Caco-2 (cell line): ENCODE data around the gene ADGRG7. TPM values are rescaled to one million over a fixed set of nuclear protein-coding genes. Genes with fewer than 3 reads are reported as not detected.

Source experiments
- BruUV-seq: library from RNA; stranded (reverse); fragments of 400-500 nt; replicated peaks from 2 replicates; lab custom pipeline; 2021; lab: Mats Ljungman, UMichigan
- CTCF ChIA-PET: fragments of 300-600 bp; sonication (Branson Sonifier 250); formaldehyde crosslinking; loops from one replicate; lab custom pipeline; 2022; ENCODE audit warnings: antibody characterized with exemption; lab: Charles Lee
- POLR2A ChIA-PET: fragments of 300-600 bp; sonication (Branson Sonifier 250); formaldehyde crosslinking; loops from one replicate; lab custom pipeline; 2022; ENCODE audit warnings: antibody characterized with exemption; lab: Charles Lee
- DNase-seq, 2 experiments: peaks; one replicate each; pipeline versions ENCODE4 v3.0.0 to v3.0.0-alpha.2; 2020 to 2022
- H3K27me3 ChIP-seq: replicated peaks from 2 replicates; pipeline ENCODE4 v1.6.0; 2011; ENCODE audit warnings: low read length; ENCODE audit not compliant: control insufficient read depth, insufficient read depth
- H3K36me3 ChIP-seq: 2 replicates; pipeline ENCODE4 v1.5.1; 2011; ENCODE audit warnings: low read length; ENCODE audit not compliant: control insufficient read depth, insufficient read depth
- H3K4me1 ChIP-seq: fragments of 250-450 bp; sonication (Bioruptor Pico); 2 replicates; pipeline ENCODE4 v1.5.1; 2020; ENCODE audit warnings: mild to moderate bottlenecking
- H3K4me3 ChIP-seq: 2 replicates; pipeline ENCODE4 v1.5.1; 2011; ENCODE audit warnings: low read depth, mild to moderate bottlenecking, control low read depth, low read length
- H3K9me3 ChIP-seq: fragments of 250-450 bp; sonication (Bioruptor Pico); 2 replicates; pipeline ENCODE4 v1.5.1; 2020; ENCODE audit warnings: mild to moderate bottlenecking, moderate library complexity
- H3K27ac Mint-ChIP-seq: one replicate; pipeline ENCODE4 v1.8.0; 2022; ENCODE audit warnings: mixed read lengths; ENCODE audit not compliant: unreplicated experiment
- H3K27me3 Mint-ChIP-seq: one replicate; pipeline ENCODE4 v1.8.0; 2022; ENCODE audit warnings: mixed read lengths; ENCODE audit not compliant: insufficient read depth, unreplicated experiment
- H3K36me3 Mint-ChIP-seq: one replicate; pipeline ENCODE4 v1.8.0; 2022; ENCODE audit warnings: mild to moderate bottlenecking, mixed read lengths; ENCODE audit not compliant: insufficient read depth, unreplicated experiment
- H3K4me1 Mint-ChIP-seq: one replicate; pipeline ENCODE4 v1.8.0; 2022; ENCODE audit warnings: low read depth, mixed read lengths; ENCODE audit not compliant: unreplicated experiment
- H3K4me3 Mint-ChIP-seq: one replicate; pipeline ENCODE4 v1.8.0; 2022; ENCODE audit warnings: mild to moderate bottlenecking, moderate library complexity, mixed read lengths; ENCODE audit not compliant: unreplicated experiment
- H3K9me3 Mint-ChIP-seq: one replicate; pipeline ENCODE4 v1.8.0; 2022; ENCODE audit warnings: mixed read lengths; ENCODE audit not compliant: unreplicated experiment
- CTCF ChIP-seq, 2 experiments: fragments of 200-600 bp in 1 of 2; IDR thresholded peaks; 1 replicate in 1 of 2; 2 replicates in 1 of 2; pipeline versions ENCODE4 v1.5.1 to v1.8.0; 2011 to 2022; ENCODE audit warnings: antibody characterized with exemption in 1 of 2, control low read depth in 1 of 2, inconsistent platforms in 1 of 2, low read depth in 1 of 2, low read length in 1 of 2, mild to moderate bottlenecking in 1 of 2, moderate library complexity in 1 of 2; ENCODE audit not compliant: insufficient read depth in 1 of 2, severe bottlenecking in 1 of 2, unreplicated experiment in 1 of 2
- intact Hi-C: fragments of 100-400 bp; cut with micrococcal nuclease; formaldehyde crosslinking; loops from one replicate; pipeline ENCODE4 v1.10.0; 2022; ENCODE audit not compliant: unreplicated experiment
- total RNA-seq: library from RNA; stranded (reverse); gene quantifications from 2 replicates; pipeline ENCODE4 v1.2.3, GENCODE V29; 2022

Gene ADGRG7
- total RNA-seq, 1 experiment from 2014 or later = 4.2 TPM

GRCh38 chr3:100725935-100726513 is 116.6 kb downstream of the ADGRG7 start:
- no TSS peak for BruUV-seq
- no peak for TF ChIP-seq CTCF (IDR thresholded peaks at IDR 0.05; ENCODE audit: insufficient read depth in 1 of 2, low read depth in 1 of 2, low read length in 1 of 2, severe bottlenecking in 1 of 2, unreplicated experiment in 1 of 2)

GRCh38 chr3:100726706-100727105 is 117.3 kb downstream of the ADGRG7 start:
- Mint-ChIP-seq H3K36me3 (peaks cover 62% of the 10 kb centered on the region), H3K4me3 (no peak overlapping the region), H3K27ac (no peak overlapping the region), H3K4me1 (peaks cover 6% of the 10 kb centered on the region), H3K9me3 (no peaks in the 10 kb centered on the region), H3K27me3 (no peaks in the 10 kb centered on the region)
- no peaks in the 10 kb centered on the region for H3K9me3 ChIP-seq
- intact Hi-C loops = no loop called here
- ChIA-PET POLR2A (no interaction called here), CTCF (interaction anchor here (0.7 kb wide), 1 partner anchor 123 kb away, joined by 4 read pairs; no protein-coding TSS in a partner anchor)
- DNase-seq = no peak
- H3K4me1 ChIP-seq = no peaks in the 10 kb centered on the region
- no peaks in the 10 kb centered on the region for H3K36me3 ChIP-seq
- no TSS peak for BruUV-seq
- H3K4me3 ChIP-seq = no peak overlapping the region
- H3K27me3 ChIP-seq = no peaks in the 10 kb centered on the region
- TF ChIP-seq CTCF (IDR thresholded peaks at IDR 0.05; ENCODE audit: insufficient read depth in 1 of 2, low read depth in 1 of 2, low read length in 1 of 2, severe bottlenecking in 1 of 2, unreplicated experiment in 1 of 2) = no peak

More at GRCh38 chr3:100725935-100726513, 116.6 kb downstream of the ADGRG7 start:
- Histone ChIP-seq H3K27me3 (no peaks in the 10 kb centered on the region), H3K4me3 (no peak overlapping the region), H3K9me3 (no peaks in the 10 kb centered on the region), H3K36me3 (no peaks in the 10 kb centered on the region), H3K4me1 (no peaks in the 10 kb centered on the region)
- Mint-ChIP-seq H3K4me3 (no peak overlapping the region), H3K4me1 (peaks cover 6% of the 10 kb centered on the region), H3K27ac (no peak overlapping the region), H3K9me3 (no peaks in the 10 kb centered on the region), H3K27me3 (no peaks in the 10 kb centered on the region), H3K36me3 (peaks cover 64% of the 10 kb centered on the region)
- intact Hi-C loops = no loop called here
- ChIA-PET CTCF (interaction anchor here (0.7 kb wide), 1 partner anchor 122 kb away, joined by 4 read pairs; no protein-coding TSS in a partner anchor), POLR2A (no interaction called here)
- DNase-seq = peak in 1 of 2 experiments; percentile 4

GRCh38 chr3:100730524-100730923 is 121.1 kb downstream of the ADGRG7 start:
- intact Hi-C loops = no loop called here
- CTCF ChIA-PET = no interaction called here

More at GRCh38 chr3:100730524-100730923, 121.1 kb downstream of the ADGRG7 start:
- TF ChIP-seq CTCF (IDR thresholded peaks at IDR 0.05; ENCODE audit: insufficient read depth in 1 of 2, low read depth in 1 of 2, low read length in 1 of 2, severe bottlenecking in 1 of 2, unreplicated experiment in 1 of 2) = no peak
- Histone ChIP-seq H3K4me3 (no peak overlapping the region), H3K36me3 (no peaks in the 10 kb centered on the region), H3K27me3 (no peaks in the 10 kb centered on the region), H3K9me3 (no peaks in the 10 kb centered on the region), H3K4me1 (no peaks in the 10 kb centered on the region)
- no peak overlapping the region for H3K4me3 Mint-ChIP-seq
- H3K36me3 Mint-ChIP-seq = peaks cover 65% of the 10 kb centered on the region
- no peak for DNase-seq
- H3K27ac Mint-ChIP-seq = no peak overlapping the region
- POLR2A ChIA-PET = no interaction called here
- TSS peak; percentile 2 for BruUV-seq
- H3K27me3 Mint-ChIP-seq = no peaks in the 10 kb centered on the region
- peaks cover 15% of the 10 kb centered on the region for H3K4me1 Mint-ChIP-seq
- no peaks in the 10 kb centered on the region for H3K9me3 Mint-ChIP-seq
